HG03521 (cell line): ENCODE results near the gene TGFA.
A peak's percentile ranks its signal among the peaks of the same experiment; 100 is the strongest.

Experiments used
- ATAC-seq: cut with Tn5 transposase; IDR thresholded peaks from one replicate; pipeline ENCODE4 v1.9.1; 2021; ENCODE audit warnings: mild to moderate bottlenecking, moderate library complexity; ENCODE audit not compliant: unreplicated experiment

The TGFA gene

GRCh38 chr2:70525032-70525431 is 28.6 kb downstream of the TGFA start:
- ATAC-seq = no peak

- no peak for ATAC-seq
These were observed 29.3 kb downstream of the TGFA start for GRCh38 chr2:70523996-70524965.

GRCh38 chr2:70523672-70523995 is 30.0 kb downstream of the TGFA start:
- ATAC-seq = no peak

GRCh38 chr2:70522627-70523026 is 31.0 kb downstream of the TGFA start:
- ATAC-seq = no peak

GRCh38 chr2:70520825-70521224 is 32.8 kb downstream of the TGFA start:
- no peak for ATAC-seq

GRCh38 chr2:70519453-70519852 is 34.2 kb downstream of the TGFA start:
- no peak for ATAC-seq

- ATAC-seq = no peak
These were observed 35.1 kb downstream of the TGFA start for GRCh38 chr2:70518557-70518956.

- no peak for ATAC-seq
These were observed 35.8 kb downstream of the TGFA start for GRCh38 chr2:70517804-70518203.

- peak; percentile 88 for ATAC-seq
These were observed 37.0 kb downstream of the TGFA start for GRCh38 chr2:70516596-70516995.

GRCh38 chr2:70515938-70516337 is 37.7 kb downstream of the TGFA start:
- no peak for ATAC-seq

- no peak for ATAC-seq
These were observed 39.0 kb downstream of the TGFA start for GRCh38 chr2:70514612-70515055.

- ATAC-seq = no peak
These were observed 39.9 kb downstream of the TGFA start for GRCh38 chr2:70513738-70514137.

- no peak for ATAC-seq
These were observed 41.5 kb downstream of the TGFA start for GRCh38 chr2:70511971-70512729.

GRCh38 chr2:70510313-70510712 is 43.3 kb downstream of the TGFA start:
- ATAC-seq = no peak

GRCh38 chr2:70509565-70509964 is 44.1 kb downstream of the TGFA start:
- no peak for ATAC-seq

- no peak for ATAC-seq
These were observed 44.7 kb downstream of the TGFA start for GRCh38 chr2:70508711-70509462.

- no peak for ATAC-seq
These were observed 47.8 kb downstream of the TGFA start for GRCh38 chr2:70505613-70506391.

- no peak for ATAC-seq
These were observed 48.9 kb downstream of the TGFA start for GRCh38 chr2:70504750-70505149.

GRCh38 chr2:70503896-70504295 is 49.7 kb downstream of the TGFA start:
- ATAC-seq = no peak

- no peak for ATAC-seq
These were observed 51.9 kb downstream of the TGFA start for GRCh38 chr2:70501728-70502127.

GRCh38 chr2:70501215-70501614 is 52.4 kb downstream of the TGFA start:
- ATAC-seq = no peak
